B cell (primary cell): ENCODE results near the gene CETP. TPM values are rescaled to one million over a fixed set of nuclear protein-coding genes. Genes with fewer than 3 reads are reported as not detected.

ENCODE experiments used
- ATAC-seq: fragments of 200-7000 bp; cut with Tn5 transposase; one replicate; pipeline ENCODE4 v1.10.0; 2021; ENCODE audit warnings: low read depth, mild to moderate bottlenecking, moderate number of reproducible peaks, moderate library complexity
- CTCF ChIA-PET: fragments of 350-600 bp; sonication (Branson Sonifier 250); formaldehyde crosslinking; loops from one replicate; lab custom pipeline; 2021; ENCODE audit warnings: antibody characterized with exemption, inconsistent platforms; lab: Charles Lee
- POLR2A ChIA-PET: fragments of 350-600 bp; sonication (Branson Sonifier 250); formaldehyde crosslinking; loops from one replicate; lab custom pipeline; 2021; ENCODE audit warnings: antibody characterized with exemption; lab: Charles Lee
- DNase-seq: peaks from one replicate; pipeline ENCODE4 v3.0.0; 2013
- H2AFZ ChIP-seq: 2 replicates; pipeline ENCODE4 v1.6.1; 2012; ENCODE audit warnings: mild to moderate bottlenecking, low read depth, low read length; ENCODE audit not compliant: insufficient read depth, poor library complexity, severe bottlenecking
- H3K27ac ChIP-seq, 2 donors: 1 replicate in 1 of 2; 2 replicates in 1 of 2; pipeline ENCODE4 v1.5.1; 2012 to 2013; ENCODE audit warnings: low read length in 2 of 2, mild to moderate bottlenecking in 2 of 2, moderate library complexity in 1 of 2
- H3K27me3 ChIP-seq, 4 experiments: fragments of 200-600 bp in 1 of 4; sonication (generic) in 1 of 4; replicated peaks in 1 of 4; 1 replicate in 2 of 4; 2 replicates in 2 of 4; pipeline versions ENCODE4 v1.6.1 to v1.7.0; 2013 to 2016; ENCODE audit warnings: low read length in 3 of 4, mild to moderate bottlenecking in 2 of 4, mixed read lengths in 1 of 4, moderate library complexity in 1 of 4; ENCODE audit not compliant: insufficient read depth in 4 of 4, control insufficient read depth in 3 of 4; ENCODE audit errors: control extremely low read depth in 1 of 4
- H3K36me3 ChIP-seq, 2 experiments: replicated peaks in 1 of 2; 1 replicate in 1 of 2; 2 replicates in 1 of 2; pipeline versions ENCODE4 v1.6.1 to v1.7.1; 2013; ENCODE audit warnings: low read length in 1 of 2; ENCODE audit not compliant: insufficient read depth in 2 of 2, control insufficient read depth in 1 of 2; ENCODE audit errors: control extremely low read depth in 1 of 2, extremely low read depth in 1 of 2
- H3K4me1 ChIP-seq, 2 donors: fragments of 200-600 bp in 1 of 2; sonication (generic) in 1 of 2; 1 replicate in 1 of 2; 2 replicates in 1 of 2; pipeline versions ENCODE4 v1.5.1 to v1.6.1; 2013 to 2017; ENCODE audit warnings: low read length in 2 of 2; ENCODE audit not compliant: control insufficient read depth in 2 of 2, insufficient read depth in 2 of 2
- H3K4me2 ChIP-seq: replicated peaks from 2 replicates; pipeline ENCODE3; 2012; ENCODE audit warnings: mild to moderate bottlenecking, low read depth, low read length; ENCODE audit not compliant: poor library complexity, severe bottlenecking
- H3K4me3 ChIP-seq, 5 experiments: fragments of 200-600 bp in 1 of 5; sonication (generic) in 1 of 5; 1 replicate in 3 of 5; 2 replicates in 2 of 5; pipeline versions ENCODE4 v1.5.1 to v1.7.0; 2011 to 2016; ENCODE audit warnings: low read length in 4 of 5, mild to moderate bottlenecking in 4 of 5, low read depth in 2 of 5, control low read depth in 1 of 5, moderate library complexity in 1 of 5; ENCODE audit not compliant: insufficient read depth in 1 of 5; ENCODE audit errors: control extremely low read depth in 1 of 5, extremely low read depth in 1 of 5
- H3K79me2 ChIP-seq: fragments of 200-600 bp; sonication (generic); one replicate; pipeline ENCODE4 v1.6.0; 2016; ENCODE audit warnings: low read length; ENCODE audit not compliant: control insufficient read depth, insufficient read depth
- H3K9ac ChIP-seq: fragments of 200-600 bp; sonication (generic); 2 replicates; pipeline ENCODE4 v1.6.1; 2017; ENCODE audit warnings: mild to moderate bottlenecking, low read length, moderate library complexity
- H3K9me3 ChIP-seq, 3 donors: one replicate each; pipeline versions ENCODE4 v1.6.1 to v1.7.1; 2013; ENCODE audit warnings: low read length in 2 of 3; ENCODE audit not compliant: control insufficient read depth in 2 of 3, insufficient read depth in 1 of 3; ENCODE audit errors: control extremely low read depth in 1 of 3
- H4K20me1 ChIP-seq: 2 replicates; pipeline ENCODE4 v1.6.0; 2012; ENCODE audit warnings: mild to moderate bottlenecking, low read length; ENCODE audit not compliant: insufficient read depth, control insufficient read depth, poor library complexity, severe bottlenecking
- H3K27ac Mint-ChIP-seq: one replicate; pipeline ENCODE4 v1.8.0; 2021; ENCODE audit warnings: mixed read lengths
- H3K27me3 Mint-ChIP-seq: one replicate; pipeline ENCODE4 v1.8.0; 2021; ENCODE audit warnings: mixed read lengths
- H3K4me1 Mint-ChIP-seq: one replicate; pipeline ENCODE4 v1.8.0; 2021; ENCODE audit warnings: mixed read lengths
- H3K4me3 Mint-ChIP-seq: one replicate; pipeline ENCODE4 v1.8.0; 2021; ENCODE audit warnings: mixed read lengths
- H3K9me3 Mint-ChIP-seq: one replicate; pipeline ENCODE4 v1.8.0; 2022; ENCODE audit warnings: mixed read lengths; ENCODE audit not compliant: insufficient read depth
- EZH2 ChIP-seq: IDR thresholded peaks from 2 replicates; pipeline ENCODE4 v1.6.1; 2012; ENCODE audit warnings: borderline replicate concordance, low read depth, mild to moderate bottlenecking, moderate library complexity, low read length; ENCODE audit not compliant: insufficient read depth, poor library complexity, severe bottlenecking
- WGBS: methylation state at CpG from one replicate; pipeline ENCODE4 v1.1.5; 2013; ENCODE audit warnings: missing lambda C conversion rate; ENCODE audit not compliant: insufficient coverage; 5-methylcytosine and 5-hydroxymethylcytosine counted together
- intact Hi-C: fragments of 100-400 bp; cut with micrococcal nuclease; formaldehyde crosslinking; loops from one replicate; pipeline ENCODE4 v1.10.0; 2022
- polyA plus RNA-seq: library from polyadenylated mRNA; depleted of rRNA; stranded (reverse); fragments of >200 nt; gene quantifications from 2 replicates; pipeline ENCODE4 v1.2.3, GENCODE V29; 2012
- total RNA-seq, 2 donors: library from RNA; stranded (reverse); fragments of 120-200 nt in 1 of 2; gene quantifications; 1 replicate in 1 of 2; 2 replicates in 1 of 2; pipeline versions ENCODE4 v1.2.3 to v1.2.4, GENCODE V29; 2013 to 2022
- TF ChIP-seq, protein P1 (sequence below): fragments of 200-600 bp; IDR thresholded peaks from one replicate; pipeline ENCODE4 v1.8.0; 2022; ENCODE audit warnings: antibody characterized with exemption, mild to moderate bottlenecking

Gene CETP
- total and polyA plus RNA-seq, 2 donors (not counting 1 experiment from before 2014, with no cell fraction given) = 0.18 to 1.3 TPM

DNA sequence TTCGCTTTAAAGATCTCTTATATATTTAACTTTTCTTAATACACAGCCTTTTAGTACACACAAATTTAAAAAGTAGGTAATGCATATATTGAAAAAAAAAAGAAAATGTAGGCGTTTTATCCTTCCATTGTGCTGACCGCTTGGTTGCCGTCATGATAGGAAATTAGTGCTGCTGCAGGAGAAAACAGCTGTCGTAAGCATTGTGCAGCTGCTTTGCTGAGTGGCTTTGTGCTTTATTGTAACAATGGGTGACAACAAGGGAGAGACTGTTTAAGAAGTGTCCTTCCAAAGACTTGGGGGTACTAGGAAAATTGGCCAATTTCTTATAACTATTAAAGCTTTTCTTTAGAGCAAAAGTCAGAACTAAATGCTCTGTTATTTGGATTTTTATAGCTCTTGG, 24.8 kb upstream of the CETP start:
- TF ChIP-seq, protein P1, sequence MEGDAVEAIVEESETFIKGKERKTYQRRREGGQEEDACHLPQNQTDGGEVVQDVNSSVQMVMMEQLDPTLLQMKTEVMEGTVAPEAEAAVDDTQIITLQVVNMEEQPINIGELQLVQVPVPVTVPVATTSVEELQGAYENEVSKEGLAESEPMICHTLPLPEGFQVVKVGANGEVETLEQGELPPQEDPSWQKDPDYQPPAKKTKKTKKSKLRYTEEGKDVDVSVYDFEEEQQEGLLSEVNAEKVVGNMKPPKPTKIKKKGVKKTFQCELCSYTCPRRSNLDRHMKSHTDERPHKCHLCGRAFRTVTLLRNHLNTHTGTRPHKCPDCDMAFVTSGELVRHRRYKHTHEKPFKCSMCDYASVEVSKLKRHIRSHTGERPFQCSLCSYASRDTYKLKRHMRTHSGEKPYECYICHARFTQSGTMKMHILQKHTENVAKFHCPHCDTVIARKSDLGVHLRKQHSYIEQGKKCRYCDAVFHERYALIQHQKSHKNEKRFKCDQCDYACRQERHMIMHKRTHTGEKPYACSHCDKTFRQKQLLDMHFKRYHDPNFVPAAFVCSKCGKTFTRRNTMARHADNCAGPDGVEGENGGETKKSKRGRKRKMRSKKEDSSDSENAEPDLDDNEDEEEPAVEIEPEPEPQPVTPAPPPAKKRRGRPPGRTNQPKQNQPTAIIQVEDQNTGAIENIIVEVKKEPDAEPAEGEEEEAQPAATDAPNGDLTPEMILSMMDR = no peak
- Histone ChIP-seq H3K9me3 (no peaks in the 10 kb centered on the region), H3K4me2 (no peak overlapping the region), H3K79me2 (peaks cover 67% of the 10 kb centered on the region), H3K4me3 (no peak overlapping the region), H2AFZ (no peak overlapping the region), H3K9ac (no peak overlapping the region), H3K36me3 (peaks cover 29 to 81% of the 10 kb centered on the region in 2 experiments), H3K27me3 (no peaks in the 10 kb centered on the region), H4K20me1 (peaks cover 96% of the 10 kb centered on the region), H3K27ac (peak overlapping the region in 1 of 2 donors; percentile 50), H3K4me1 (peaks cover 59 to 75% of the 10 kb centered on the region in 2 donors)
- peak overlapping the region; percentile 65 for H3K27ac Mint-ChIP-seq
- ATAC-seq (no peak), DNase-seq (no peak)
- intact Hi-C loops = loop anchor here (10.0 kb wide), 2 partner anchors 228 to 308 kb away; partner anchors contain the start of gene ARL2BP
- CTCF ChIA-PET = interaction anchor here (0.6 to 10.8 kb wide), 10 partner anchors 8 to 584 kb away, joined by 3 to 140 read pairs (median 4); partner anchors contain the start of gene SLC12A3
- POLR2A ChIA-PET = interaction anchor here (0.6 to 2.0 kb wide), 4 partner anchors 10 to 345 kb away, joined by 3 to 4 read pairs (median 4); partner anchors contain the start of gene NLRC5
- peaks cover 65% of the 10 kb centered on the region for H3K4me1 Mint-ChIP-seq
- WGBS = 100% methylated on average over 4 of the region's 5 CpGs
- no peaks in the 10 kb centered on the region for H3K27me3 Mint-ChIP-seq
- no peaks in the 10 kb centered on the region for H3K9me3 Mint-ChIP-seq
- peak overlapping the region; percentile 92 for H3K4me3 Mint-ChIP-seq

DNA sequence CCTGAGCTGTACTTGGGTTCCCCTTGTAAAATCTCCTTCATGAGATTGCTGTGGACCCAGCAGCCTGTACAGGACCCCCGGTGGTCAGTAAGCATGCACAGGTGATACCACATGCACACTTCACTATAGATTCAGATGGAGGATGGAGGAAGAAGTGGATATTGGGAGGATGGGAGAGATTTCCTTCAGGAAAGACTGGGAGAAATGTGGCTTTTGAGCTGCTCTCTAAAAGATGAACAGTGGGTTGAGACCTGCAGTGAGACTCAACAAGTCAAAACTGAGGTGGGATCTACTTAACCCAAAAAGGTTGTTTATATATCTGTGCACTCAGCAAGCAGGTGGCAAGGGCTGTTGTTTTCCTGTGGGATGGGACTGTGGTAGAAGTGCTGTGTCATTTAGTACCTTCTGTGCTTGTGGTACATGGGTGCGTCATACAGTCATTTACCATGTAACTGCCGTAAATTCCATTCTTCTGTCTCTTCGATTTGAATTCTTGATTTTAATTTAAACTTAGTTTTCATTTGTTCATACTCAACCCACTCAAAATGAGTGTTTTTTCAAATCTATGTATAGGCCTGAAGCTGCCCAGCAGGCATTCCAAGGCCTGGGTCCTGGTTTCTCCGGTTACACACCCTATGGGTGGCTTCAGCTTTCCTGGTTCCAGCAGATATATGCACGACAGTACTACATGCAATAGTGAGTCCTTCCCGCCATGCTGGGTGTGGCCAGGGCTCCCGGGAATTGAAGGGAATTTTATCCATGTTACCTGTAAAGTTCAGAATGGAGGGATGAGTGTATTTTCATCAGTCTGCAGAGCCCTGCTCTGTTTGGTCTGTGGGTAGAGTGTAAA, 22.9 kb upstream of the CETP start:
- peak overlapping the region; percentile 78 for H3K27ac Mint-ChIP-seq
- Histone ChIP-seq H3K27me3 (no peaks in the 10 kb centered on the region), H3K9ac (no peak overlapping the region), H3K36me3 (peaks cover 38 to 95% of the 10 kb centered on the region in 2 experiments), H2AFZ (no peak overlapping the region), H3K79me2 (peaks cover 48% of the 10 kb centered on the region), H3K9me3 (no peaks in the 10 kb centered on the region), H3K27ac (peak overlapping the region; percentile 15 to 24), H3K4me2 (peak overlapping the region; percentile 17), H3K4me1 (peaks cover 74 to 79% of the 10 kb centered on the region in 2 donors), H4K20me1 (peaks cover 93% of the 10 kb centered on the region), H3K4me3 (no peak overlapping the region)
- H3K9me3 Mint-ChIP-seq = no peaks in the 10 kb centered on the region
- WGBS = 89% methylated on average over 4 of the region's 8 CpGs
- intact Hi-C loops = loop anchor here (10.0 kb wide), 2 partner anchors 226 to 306 kb away; partner anchors contain the start of gene ARL2BP
- no peaks in the 10 kb centered on the region for H3K27me3 Mint-ChIP-seq
- DNase-seq (no peak), ATAC-seq (no peak)
- POLR2A ChIA-PET = interaction anchor here (0.7 to 2.1 kb wide), 7 partner anchors 9 to 148 kb away, joined by 3 to 11 read pairs (median 4); partner anchors contain the start of gene NLRC5
- no peak for TF ChIP-seq EZH2
- peak overlapping the region; percentile 80 for H3K4me3 Mint-ChIP-seq
- CTCF ChIA-PET = interaction anchor here (0.8 to 10.8 kb wide), 5 partner anchors 13 to 107 kb away, joined by 3 to 140 read pairs (median 7); partner anchors contain the start of gene SLC12A3
- peaks cover 82% of the 10 kb centered on the region for H3K4me1 Mint-ChIP-seq
